K562 (cell line): ENCODE measurements around the gene FHIT. TPM values are rescaled to one million over a fixed set of nuclear protein-coding genes. Genes with fewer than 3 reads are reported as not detected.

ENCODE experiments used
- ATAC-seq: fragments of 200-7000 bp; cut with Tn5 transposase; 3 replicates; pipeline ENCODE4 v1.9.1; 2020; ENCODE audit warnings: moderate library complexity
- BruUV-seq: library from RNA; stranded (reverse); fragments of 400-500 nt; replicated peaks from 2 replicates; lab custom pipeline; 2021; lab: Mats Ljungman, UMichigan
- CTCF ChIA-PET: fragments of 300-600 bp; formaldehyde crosslinking; extraction: SDS; loops from one replicate; lab custom pipeline; 2021; ENCODE audit warnings: low intra/inter-chr PET ratio; lab: Yijun Ruan, JAX
- POLR2A ChIA-PET: fragments of 300-600, 350-650 bp; sonication (Branson Sonifier 250); formaldehyde crosslinking; extraction: SDS; loops from one replicate; lab custom pipeline; 2021; ENCODE audit warnings: antibody characterized with exemption, inconsistent platforms; lab: Yijun Ruan, JAX
- DNase-seq, 4 experiments: peaks; one replicate each; pipeline versions ENCODE4 v3.0.0 to v3.0.0-alpha.2; 2011 to 2018; ENCODE audit warnings: low spot score in 3 of 4, mixed read lengths in 3 of 4; ENCODE audit errors: extremely low read depth in 1 of 4
- FAIRE-seq: peaks from 2 replicates; lab custom pipeline; 2011; peaks lifted over from hg19 to GRCh38; lab: Jason Lieb, UNC
- H2AFZ ChIP-seq: 2 replicates; pipeline ENCODE4 v1.6.0; 2011; ENCODE audit warnings: low read depth, low read length, control low read depth, inconsistent platforms
- H3K27ac ChIP-seq: fragments of 200-600 bp; 3 replicates; pipeline ENCODE4 v1.8.0; 2011; ENCODE audit warnings: low read depth, mild to moderate bottlenecking, control low read depth, inconsistent platforms, low read length, moderate library complexity, mixed read lengths; ENCODE audit errors: extremely low read depth
- H3K27me3 ChIP-seq, 2 experiments: fragments of 300-600 bp in 1 of 2; 2 replicates in 1 of 2; 3 replicates in 1 of 2; pipeline versions ENCODE4 v1.6.0 to v1.8.0; 2011; ENCODE audit warnings: inconsistent platforms in 2 of 2, low read length in 2 of 2, mild to moderate bottlenecking in 1 of 2, mixed read lengths in 1 of 2, moderate library complexity in 1 of 2; ENCODE audit not compliant: control insufficient read depth in 2 of 2, insufficient read depth in 2 of 2
- H3K36me3 ChIP-seq: fragments of 300-600 bp; 3 replicates; pipeline ENCODE4 v1.8.0; 2011; ENCODE audit warnings: mild to moderate bottlenecking, low read length, inconsistent platforms; ENCODE audit not compliant: control insufficient read depth, insufficient read depth
- H3K4me1 ChIP-seq, 2 experiments: fragments of 200-600 bp in 1 of 2; replicated peaks in 1 of 2; 2 replicates in 1 of 2; 3 replicates in 1 of 2; pipeline versions ENCODE4 v1.5.1 to v1.8.0; 2011; ENCODE audit warnings: inconsistent platforms in 2 of 2, low read length in 2 of 2, mild to moderate bottlenecking in 1 of 2, mixed read lengths in 1 of 2, moderate library complexity in 1 of 2; ENCODE audit not compliant: control insufficient read depth in 2 of 2, insufficient read depth in 2 of 2
- H3K4me2 ChIP-seq: 2 replicates; pipeline ENCODE4 v1.6.1; 2011; ENCODE audit warnings: low read length, control low read depth, inconsistent platforms, mixed read lengths; ENCODE audit not compliant: insufficient read depth
- H3K4me3 ChIP-seq: fragments of 200-600 bp; sonication (generic), shearing (Covaris generic); 2 replicates; pipeline ENCODE4 v1.5.1; 2016; ENCODE audit warnings: control low read depth, inconsistent platforms
- H3K79me2 ChIP-seq: fragments of 200-600 bp; 3 replicates; pipeline ENCODE4 v1.8.0; 2011; ENCODE audit warnings: low read length, inconsistent platforms; ENCODE audit not compliant: control insufficient read depth, insufficient read depth
- H3K9ac ChIP-seq, 2 experiments: 2 replicates each; pipeline versions ENCODE4 v1.6.0 to v1.6.1; 2011; ENCODE audit warnings: low read depth in 2 of 2, low read length in 2 of 2, control low read depth in 1 of 2, inconsistent platforms in 1 of 2, mild to moderate bottlenecking in 1 of 2, mixed read lengths in 1 of 2; ENCODE audit not compliant: insufficient read depth in 1 of 2
- H3K9me1 ChIP-seq: one replicate; pipeline ENCODE4 v1.6.0; 2011; ENCODE audit warnings: inconsistent platforms, mild to moderate bottlenecking, low read length, moderate library complexity; ENCODE audit not compliant: control insufficient read depth, insufficient read depth
- H3K9me3 ChIP-seq: replicated peaks from 2 replicates; pipeline ENCODE4 v1.5.1; 2011; ENCODE audit warnings: low read depth, low read length, inconsistent platforms; ENCODE audit not compliant: control insufficient read depth, insufficient read depth
- H4K20me1 ChIP-seq: replicated peaks from 2 replicates; pipeline ENCODE4 v1.6.1; 2011; ENCODE audit warnings: low read length, inconsistent platforms, mixed read lengths; ENCODE audit not compliant: control insufficient read depth, insufficient read depth
- AFF1 ChIP-seq, 2 experiments: fragments of 450-650 bp; IDR thresholded peaks; 2 replicates each; pipeline ENCODE4 v1.6.1; 2018; ENCODE audit warnings: mild to moderate bottlenecking in 2 of 2, low read depth in 1 of 2; ENCODE audit not compliant: partially characterized antibody in 2 of 2
- ERF ChIP-seq: fragments of 450-650 bp; formaldehyde crosslinking; IDR thresholded peaks from 2 replicates; pipeline ENCODE4 v1.4.0; 2020; ENCODE audit warnings: mild to moderate bottlenecking, mixed read lengths
- ETV6 ChIP-seq, 3 experiments: fragments of 150-350 bp in 1 of 3; sonication (generic) in 1 of 3; formaldehyde crosslinking in 1 of 3; IDR thresholded peaks; 2 replicates each; pipeline versions ENCODE4 v1.6.1 to v1.8.0; 2014 to 2022; ENCODE audit warnings: borderline replicate concordance in 2 of 3, low read depth in 2 of 3, antibody characterized with exemption in 1 of 3, low read length in 1 of 3, mild to moderate bottlenecking in 1 of 3, missing genetic modification reagents in 1 of 3
- KAT7 ChIP-seq: sonication (generic); formaldehyde crosslinking; IDR thresholded peaks from 2 replicates; pipeline ENCODE4 v1.8.0; 2022; ENCODE audit warnings: missing genetic modification reagents, mild to moderate bottlenecking, borderline replicate concordance
- MEIS2 ChIP-seq: fragments of 450-650 bp; IDR thresholded peaks from 2 replicates; pipeline ENCODE4 v1.6.1; 2014; ENCODE audit warnings: mild to moderate bottlenecking; ENCODE audit not compliant: partially characterized antibody
- PPARD ChIP-seq: fragments of 250-450 bp; sonication (Bioruptor Pico); IDR thresholded peaks from 2 replicates; pipeline ENCODE4 v1.8.0; 2022; ENCODE audit warnings: inconsistent platforms, mild to moderate bottlenecking, moderate library complexity
- PRMT5 ChIP-seq: sonication (generic); formaldehyde crosslinking; IDR thresholded peaks from 2 replicates; pipeline ENCODE4 v1.5.0; 2020; ENCODE audit warnings: missing genetic modification reagents
- PTRF ChIP-seq: fragments of 450-650 bp; IDR thresholded peaks from 2 replicates; pipeline ENCODE4 v1.6.1; 2016; ENCODE audit warnings: mild to moderate bottlenecking, missing genetic modification characterization, missing compliant biosample characterization
- RAD21 ChIP-seq, 2 experiments: fragments of 250-450 bp in 1 of 2; fragments of 450-650 bp in 1 of 2; sonication (Bioruptor Pico) in 1 of 2; formaldehyde crosslinking in 1 of 2; IDR thresholded peaks in 1 of 2; conservative IDR thresholded peaks in 1 of 2; 2 replicates each; pipeline versions ENCODE4 v1.4.0 to v1.8.0; 2020 to 2022; ENCODE audit warnings: mild to moderate bottlenecking in 2 of 2, moderate library complexity in 1 of 2
- RFX7 ChIP-seq: fragments of 250-450 bp; sonication (Bioruptor Pico); IDR thresholded peaks from 2 replicates; pipeline ENCODE4 v1.5.1; 2021; ENCODE audit warnings: mild to moderate bottlenecking
- STAT5A ChIP-seq: IDR thresholded peaks from 2 replicates; pipeline ENCODE4 v1.6.1; 2012; ENCODE audit warnings: low read length, inconsistent platforms, borderline replicate concordance
- ZBED1 ChIP-seq: IDR thresholded peaks from 2 replicates; pipeline ENCODE4 v1.6.1; 2014
- ZBTB12 ChIP-seq: fragments of 250-450 bp; sonication (Bioruptor Pico); IDR thresholded peaks from 2 replicates; pipeline ENCODE4 v1.4.0; 2020
- ZNF146 ChIP-seq: IDR thresholded peaks from one replicate; pipeline ENCODE4 v1.6.1; 2018; ENCODE audit warnings: missing compliant biosample characterization; ENCODE audit not compliant: unreplicated experiment
- ZNF23 ChIP-seq: fragments of 250-450 bp; sonication (Bioruptor Pico); IDR thresholded peaks from 2 replicates; pipeline ENCODE4 v1.4.0; 2020; ENCODE audit warnings: mild to moderate bottlenecking
- ZNF263 ChIP-seq: sonication (generic); formaldehyde crosslinking; IDR thresholded peaks from 2 replicates; pipeline ENCODE4 v1.8.0; 2022; ENCODE audit warnings: mild to moderate bottlenecking, missing genetic modification reagents, borderline replicate concordance
- ZNF511 ChIP-seq: sonication (generic); formaldehyde crosslinking; IDR thresholded peaks from 2 replicates; pipeline ENCODE4 v1.8.0; 2022; ENCODE audit warnings: mild to moderate bottlenecking, missing genetic modification reagents
- ZNF717 ChIP-seq: fragments of 250-450 bp; sonication (Bioruptor Pico); IDR thresholded peaks from 2 replicates; pipeline ENCODE4 v1.5.0; 2021
- WGBS: fragments of 100-300 bp; shearing (Covaris generic); methylation state at CpG from one replicate; pipeline ENCODE4 v1.1.6; 2016; ENCODE audit warnings: low coverage, mixed read lengths; ENCODE audit not compliant: insufficient coverage; ENCODE audit errors: missing lambda C conversion rate; 5-methylcytosine and 5-hydroxymethylcytosine counted together
- in situ Hi-C: fragments of 300-500 bp; cut with MboI; formaldehyde crosslinking; loops from 4 replicates; pipeline ENCODE4 v1.15.0; 2018; ENCODE audit warnings: inconsistent platforms, mixed read lengths
- intact Hi-C: fragments of 100-400 bp; cut with micrococcal nuclease; formaldehyde crosslinking; loops from 2 replicates; pipeline ENCODE4 v1.14.2; 2022
- polyA plus RNA-seq, 8 experiments: library from polyadenylated mRNA; depleted of rRNA in 4 of 8; stranded (reverse) in 5 of 8; unstranded in 3 of 8; fragments of >200 nt; fragmentation: Nextera tagmentation in 2 of 8; fragmentation: Illumina TruSeq in 1 of 8; extraction: Ambion mirVana in 2 of 8; extraction: Trizol in 1 of 8; gene quantifications; 2 replicates each; pipeline versions ENCODE4 v1.2.1 to v1.2.3, GENCODE V29; 2011 to 2014; ENCODE audit warnings: inconsistent platforms in 1 of 8, missing spikeins in 1 of 8
- total RNA-seq, 7 experiments: library from RNA; depleted of rRNA in 6 of 7; stranded (reverse); fragments of >200 nt in 6 of 7; fragmentation: Illumina TruSeq in 2 of 7; extraction: Trizol in 2 of 7; gene quantifications; 2 replicates each; pipeline versions ENCODE4 v1.2.1 to v1.2.3, GENCODE V29; 2011 to 2021; ENCODE audit warnings: low replicate concordance in 1 of 7

Gene FHIT
- total and polyA plus RNA-seq, 9 of the 15 experiments (the other 6 are each of a cell fraction or from before 2014, with no cell fraction given): 1.7 to 9.1 (median 4.3) TPM

GRCh38 chr3:60609446-60609845, 641.8 kb downstream of the FHIT start:
- ATAC-seq (no peak), DNase-seq (no peak), FAIRE-seq (no peak)
- ChIA-PET CTCF (no interaction called here), POLR2A (no interaction called here)
- no peaks in the 10 kb centered on the region for H3K9me1 ChIP-seq
- WGBS: 11% methylated on average over 3 of the region's 4 CpGs
- no peak overlapping the region for H3K4me2 ChIP-seq
- no peaks in the 10 kb centered on the region for H3K79me2 ChIP-seq
- no peaks in the 10 kb centered on the region for H3K36me3 ChIP-seq
- no peak overlapping the region for H2AFZ ChIP-seq
- H3K9ac ChIP-seq: no peak overlapping the region
- in situ Hi-C loops: no loop called here
- H3K4me1 ChIP-seq: no peaks in the 10 kb centered on the region
- no peaks in the 10 kb centered on the region for H3K27me3 ChIP-seq
- H3K9me3 ChIP-seq: no peaks in the 10 kb centered on the region
- intact Hi-C loops: no loop called here
- BruUV-seq: no TSS peak
- H4K20me1 ChIP-seq: no peaks in the 10 kb centered on the region
- no peak overlapping the region for H3K27ac ChIP-seq
- no peak overlapping the region for H3K4me3 ChIP-seq
- TF ChIP-seq ZNF263 (CRISPR knock-in tag) (no peak), PRMT5 (CRISPR knock-in tag) (no peak), ZBTB12 (no peak), PPARD (CRISPR knock-in tag) (no peak), AFF1 (IDR thresholded peaks at IDR 0.05; ENCODE audit: low read depth in 1 of 2, partially characterized antibody in 2 of 2) (no peak), PTRF (no peak), ZNF511 (no peak), ETV6 (IDR thresholded peaks at IDR 0.05; ENCODE audit: borderline replicate concordance in 1 of 2, low read depth in 2 of 2, low read length in 1 of 2) (no peak), ETV6 (CRISPR knock-in tag; IDR thresholded peaks at IDR 0.05; ENCODE audit: borderline replicate concordance) (no peak), ZNF146 (CRISPR knock-in tag) (no peak), RFX7 (CRISPR knock-in tag) (no peak), ZNF717 (CRISPR knock-in tag) (no peak), KAT7 (CRISPR knock-in tag) (no peak), STAT5A (no peak), RAD21 (CRISPR knock-in tag; conservative IDR thresholded peaks at IDR 0.05 in 1 of 2, IDR thresholded peaks at IDR 0.05 in 1 of 2) (no peak), ERF (no peak), ZBED1 (no peak), ZNF23 (CRISPR knock-in tag) (no peak), MEIS2 (no peak)
